H9 (cell line): ENCODE results near the gene TSPAN17. TPM values are rescaled to one million over a fixed set of nuclear protein-coding genes. Genes with fewer than 3 reads are reported as not detected.

ENCODE experiments used
- DNase-seq: peaks from one replicate; pipeline ENCODE4 v3.0.0-alpha.2; 2017
- H2AFZ ChIP-seq: one replicate; pipeline ENCODE4 v1.6.1; 2013; ENCODE audit warnings: mild to moderate bottlenecking, low read length, control low read depth, moderate library complexity
- H2AK5ac ChIP-seq: 2 replicates; pipeline ENCODE4 v1.6.1; 2013; ENCODE audit warnings: low read length, control low read depth, mixed read lengths; ENCODE audit not compliant: insufficient read length
- H2BK120ac ChIP-seq: one replicate; pipeline ENCODE4 v1.6.1; 2013; ENCODE audit warnings: low read depth, mild to moderate bottlenecking, low read length, control low read depth, inconsistent platforms; ENCODE audit not compliant: poor library complexity, severe bottlenecking
- H2BK12ac ChIP-seq: 2 replicates; pipeline ENCODE4 v1.6.1; 2013; ENCODE audit warnings: low read length, control low read depth, mixed read lengths, low read depth; ENCODE audit not compliant: insufficient read length
- H2BK15ac ChIP-seq: 2 replicates; pipeline ENCODE4 v1.6.1; 2013; ENCODE audit warnings: low read depth, low read length, control low read depth
- H2BK20ac ChIP-seq: one replicate; pipeline ENCODE4 v1.6.1; 2013; ENCODE audit warnings: low read depth, mild to moderate bottlenecking, low read length, control low read depth, inconsistent platforms; ENCODE audit not compliant: poor library complexity, severe bottlenecking
- H2BK5ac ChIP-seq: 2 replicates; pipeline ENCODE4 v1.6.1; 2013; ENCODE audit warnings: low read length, control low read depth, mixed read lengths; ENCODE audit not compliant: insufficient read length
- H3K14ac ChIP-seq: 2 replicates; pipeline ENCODE4 v1.6.1; 2013; ENCODE audit warnings: low read length, control low read depth; ENCODE audit not compliant: insufficient read depth
- H3K18ac ChIP-seq: 2 replicates; pipeline ENCODE4 v1.6.1; 2013; ENCODE audit warnings: low read depth, mild to moderate bottlenecking, mixed read lengths, low read length, control low read depth; ENCODE audit not compliant: insufficient read length
- H3K23ac ChIP-seq: 2 replicates; pipeline ENCODE4 v1.6.1; 2013; ENCODE audit warnings: low read length, control low read depth, mixed read lengths, low read depth; ENCODE audit not compliant: insufficient read length
- H3K23me2 ChIP-seq: 2 replicates; pipeline ENCODE4 v1.6.1; 2013; ENCODE audit warnings: low read depth, mild to moderate bottlenecking, mixed read lengths, low read length, control low read depth; ENCODE audit not compliant: insufficient read length, poor library complexity, severe bottlenecking
- H3K27ac ChIP-seq: 2 replicates; pipeline ENCODE4 v1.5.1; 2013; ENCODE audit warnings: low read length, control low read depth, mixed read lengths, low read depth; ENCODE audit not compliant: insufficient read length
- H3K27me3 ChIP-seq: 2 replicates; pipeline ENCODE4 v1.6.1; 2013; ENCODE audit warnings: low read length, control low read depth, inconsistent platforms; ENCODE audit not compliant: insufficient read depth
- H3K4ac ChIP-seq: 2 replicates; pipeline ENCODE4 v1.6.1; 2013; ENCODE audit warnings: low read depth, mild to moderate bottlenecking, control low read depth, inconsistent platforms, low read length, moderate library complexity
- H3K4me1 ChIP-seq: 2 replicates; pipeline ENCODE4 v1.6.1; 2013; ENCODE audit warnings: low read length, control low read depth, inconsistent platforms; ENCODE audit not compliant: insufficient read depth
- H3K4me2 ChIP-seq: 2 replicates; pipeline ENCODE4 v1.6.1; 2013; ENCODE audit warnings: low read length, control low read depth, mixed read lengths; ENCODE audit not compliant: insufficient read length, insufficient read depth
- H3K56ac ChIP-seq: 2 replicates; pipeline ENCODE4 v1.6.1; 2013; ENCODE audit warnings: low read depth, mild to moderate bottlenecking, mixed read lengths, low read length, control low read depth; ENCODE audit not compliant: insufficient read length
- H3K79me1 ChIP-seq: 2 replicates; pipeline ENCODE4 v1.6.1; 2013; ENCODE audit warnings: low read depth, mild to moderate bottlenecking, moderate library complexity, low read length, control low read depth, inconsistent platforms; ENCODE audit not compliant: insufficient read depth, poor library complexity, severe bottlenecking
- H3K79me2 ChIP-seq: 2 replicates; pipeline ENCODE4 v1.6.1; 2013; ENCODE audit warnings: low read length, control low read depth, inconsistent platforms; ENCODE audit not compliant: insufficient read depth
- H3K9ac ChIP-seq: 2 replicates; pipeline ENCODE4 v1.6.1; 2013; ENCODE audit warnings: low read length, control low read depth, mixed read lengths; ENCODE audit not compliant: insufficient read length; ENCODE audit errors: extremely low read depth
- H3K9me3 ChIP-seq: one replicate; pipeline ENCODE4 v1.6.1; 2013; ENCODE audit warnings: low read depth, low read length, inconsistent platforms; ENCODE audit not compliant: control insufficient read depth
- H3T11ph ChIP-seq: one replicate; pipeline ENCODE4 v1.6.1; 2013; ENCODE audit warnings: mild to moderate bottlenecking, low read length, control low read depth, inconsistent platforms
- H4K20me1 ChIP-seq: one replicate; pipeline ENCODE4 v1.6.1; 2013; ENCODE audit not compliant: control insufficient read depth, insufficient read length, insufficient read depth
- H4K5ac ChIP-seq: 2 replicates; pipeline ENCODE4 v1.6.1; 2013; ENCODE audit warnings: low read depth, mild to moderate bottlenecking, mixed read lengths, low read length, control low read depth; ENCODE audit not compliant: insufficient read length
- H4K8ac ChIP-seq: replicated peaks from 2 replicates; pipeline ENCODE4 v1.6.1; 2013; ENCODE audit warnings: low read length, control low read depth, mixed read lengths, low read depth; ENCODE audit not compliant: insufficient read length
- H4K91ac ChIP-seq: 2 replicates; pipeline ENCODE4 v1.6.1; 2013; ENCODE audit warnings: low read depth, mild to moderate bottlenecking, moderate library complexity, mixed read lengths, low read length, control low read depth; ENCODE audit not compliant: insufficient read length
- H3K27ac Mint-ChIP-seq, 3 experiments: 2 replicates in 2 of 3; 3 replicates in 1 of 3; pipeline ENCODE4 v1.8.0; 2020 to 2021; ENCODE audit warnings: mixed read lengths in 3 of 3, mild to moderate bottlenecking in 1 of 3, moderate library complexity in 1 of 3
- H3K27me3 Mint-ChIP-seq: 2 replicates; pipeline ENCODE4 v1.8.0; 2021; ENCODE audit warnings: low read depth, mild to moderate bottlenecking, moderate library complexity, mixed read lengths
- H3K36me3 Mint-ChIP-seq, 3 experiments: 2 replicates in 2 of 3; 3 replicates in 1 of 3; pipeline ENCODE4 v1.8.0; 2020 to 2021; ENCODE audit warnings: low read depth in 3 of 3, mixed read lengths in 3 of 3; ENCODE audit not compliant: insufficient read depth in 1 of 3
- H3K4me1 Mint-ChIP-seq, 2 experiments: 2 replicates each; pipeline ENCODE4 v1.8.0; 2020; ENCODE audit warnings: mixed read lengths in 2 of 2
- H3K4me3 Mint-ChIP-seq, 2 experiments: 2 replicates in 1 of 2; 3 replicates in 1 of 2; pipeline ENCODE4 v1.8.0; 2020 to 2021; ENCODE audit warnings: mild to moderate bottlenecking in 2 of 2, mixed read lengths in 2 of 2, moderate library complexity in 1 of 2
- H3K9me3 Mint-ChIP-seq, 2 experiments: 2 replicates in 1 of 2; 3 replicates in 1 of 2; pipeline ENCODE4 v1.8.0; 2020; ENCODE audit warnings: mild to moderate bottlenecking in 2 of 2, mixed read lengths in 2 of 2, moderate library complexity in 1 of 2
- WGBS: extraction: QIAGEN DNeasy Blood & Tissue Kit; methylation state at CpG from one replicate; pipeline ENCODE4 v1.1.7; 2013; ENCODE audit warnings: missing lambda C conversion rate, low lambda C conversion rate, mixed read lengths; ENCODE audit not compliant: insufficient read length; ENCODE audit errors: extremely low coverage; 5-methylcytosine and 5-hydroxymethylcytosine counted together
- total RNA-seq: library from RNA; stranded (reverse); gene quantifications from 2 replicates; pipeline ENCODE4 v1.2.1, GENCODE V29; 2021
- TF ChIP-seq, protein P1 (sequence below): fragments of 200-600 bp; sonication (generic); conservative IDR thresholded peaks from 3 replicates; pipeline ENCODE4 v1.8.0; 2021; ENCODE audit warnings: antibody characterized with exemption, mild to moderate bottlenecking

Gene TSPAN17
- total RNA-seq, 1 experiment from 2014 or later = 46.8 TPM

DNA sequence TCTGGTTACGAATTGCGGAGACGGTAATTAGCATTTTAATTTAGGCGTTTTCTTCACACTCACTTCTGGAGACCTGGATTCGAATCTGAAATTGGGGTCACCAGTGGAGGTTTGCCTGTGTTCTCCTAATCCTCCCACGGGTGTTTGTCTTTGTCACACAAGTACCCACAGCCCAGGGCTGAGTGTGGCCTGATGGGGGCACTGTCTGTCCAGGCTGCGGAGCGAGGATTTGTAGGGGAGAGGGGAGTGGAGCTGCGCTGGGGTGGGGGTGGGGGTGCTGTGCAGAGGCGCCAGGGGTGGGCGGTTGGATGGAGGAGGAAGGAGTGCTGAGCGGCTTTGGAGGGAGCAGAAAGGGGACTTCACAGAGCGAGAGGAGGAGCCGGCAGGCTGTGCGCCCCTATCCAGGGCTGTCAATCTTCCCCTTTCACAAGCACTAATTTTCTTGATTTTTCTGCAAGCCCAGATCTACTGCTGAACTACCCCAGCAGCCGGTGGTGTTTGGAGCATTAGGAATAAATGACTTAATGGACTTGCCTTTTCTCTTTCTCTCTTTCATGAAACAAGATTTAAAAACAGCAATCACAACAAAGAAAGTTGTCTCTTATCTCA, 53.1 kb downstream of the TSPAN17 start:
- no peak overlapping the region for H3K4ac ChIP-seq
- H2BK5ac ChIP-seq = no peak overlapping the region
- H3K4me2 ChIP-seq = no peak overlapping the region
- DNase-seq = no peak
- H2AK5ac ChIP-seq = no peak overlapping the region
- no peaks in the 10 kb centered on the region for H3K27me3 ChIP-seq
- no peaks in the 10 kb centered on the region for H3K36me3 Mint-ChIP-seq
- H3K27ac ChIP-seq = no peak overlapping the region
- no peak overlapping the region for H4K5ac ChIP-seq
- no peak overlapping the region for H2AFZ ChIP-seq
- no peaks in the 10 kb centered on the region; a peak in 1 of 5 replicates for H3K9me3 Mint-ChIP-seq
- H3K4me3 Mint-ChIP-seq = no peak overlapping the region; a peak in 1 of 5 replicates
- no peak overlapping the region for H2BK20ac ChIP-seq
- H3K23me2 ChIP-seq = no peaks in the 10 kb centered on the region
- no peaks in the 10 kb centered on the region for H4K20me1 ChIP-seq
- H3K9me3 ChIP-seq = no peaks in the 10 kb centered on the region
- H2BK12ac ChIP-seq = no peak overlapping the region
- H3K18ac ChIP-seq = no peak overlapping the region
- no peak overlapping the region for H3K14ac ChIP-seq
- no peaks in the 10 kb centered on the region for H3K79me1 ChIP-seq
- H2BK15ac ChIP-seq = no peak overlapping the region
- H3K23ac ChIP-seq = no peak overlapping the region
- H3K27me3 Mint-ChIP-seq = peaks cover 7% of the 10 kb centered on the region
- no peak overlapping the region for H4K8ac ChIP-seq
- H3K4me1 Mint-ChIP-seq = peaks cover 53 to 63% of the 10 kb centered on the region in 2 experiments
- H3K9ac ChIP-seq = no peak overlapping the region
- H4K91ac ChIP-seq = no peak overlapping the region
- H3K56ac ChIP-seq = no peak overlapping the region
- no CpG with 5 or more reads among the region's 16 CpGs for WGBS
- no peak overlapping the region for H2BK120ac ChIP-seq
- TF ChIP-seq, protein P1, sequence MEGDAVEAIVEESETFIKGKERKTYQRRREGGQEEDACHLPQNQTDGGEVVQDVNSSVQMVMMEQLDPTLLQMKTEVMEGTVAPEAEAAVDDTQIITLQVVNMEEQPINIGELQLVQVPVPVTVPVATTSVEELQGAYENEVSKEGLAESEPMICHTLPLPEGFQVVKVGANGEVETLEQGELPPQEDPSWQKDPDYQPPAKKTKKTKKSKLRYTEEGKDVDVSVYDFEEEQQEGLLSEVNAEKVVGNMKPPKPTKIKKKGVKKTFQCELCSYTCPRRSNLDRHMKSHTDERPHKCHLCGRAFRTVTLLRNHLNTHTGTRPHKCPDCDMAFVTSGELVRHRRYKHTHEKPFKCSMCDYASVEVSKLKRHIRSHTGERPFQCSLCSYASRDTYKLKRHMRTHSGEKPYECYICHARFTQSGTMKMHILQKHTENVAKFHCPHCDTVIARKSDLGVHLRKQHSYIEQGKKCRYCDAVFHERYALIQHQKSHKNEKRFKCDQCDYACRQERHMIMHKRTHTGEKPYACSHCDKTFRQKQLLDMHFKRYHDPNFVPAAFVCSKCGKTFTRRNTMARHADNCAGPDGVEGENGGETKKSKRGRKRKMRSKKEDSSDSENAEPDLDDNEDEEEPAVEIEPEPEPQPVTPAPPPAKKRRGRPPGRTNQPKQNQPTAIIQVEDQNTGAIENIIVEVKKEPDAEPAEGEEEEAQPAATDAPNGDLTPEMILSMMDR = peak; percentile 75
- H3K4me1 ChIP-seq = peaks cover 11% of the 10 kb centered on the region; the same call in 1 of the 2 replicates
- no peaks in the 10 kb centered on the region for H3K79me2 ChIP-seq
- H3K27ac Mint-ChIP-seq = peak overlapping the region in 2 of 3 experiments; percentile 11 to 25; a peak in 1 of 7 replicates
- H3T11ph ChIP-seq = no peak overlapping the region
